Erythroblast (primary cell): ENCODE measurements around the gene RXFP1.

Source experiments
- GATA1 ChIP-seq: IDR thresholded peaks from 2 replicates; pipeline ENCODE4 v1.6.1; 2011; ENCODE audit warnings: low read depth, mild to moderate bottlenecking, control low read depth, low read length, moderate library complexity
- POLR2A ChIP-seq: IDR thresholded peaks from 2 replicates; pipeline ENCODE4 v1.6.1; 2011; ENCODE audit warnings: mild to moderate bottlenecking, low read length

DNA sequence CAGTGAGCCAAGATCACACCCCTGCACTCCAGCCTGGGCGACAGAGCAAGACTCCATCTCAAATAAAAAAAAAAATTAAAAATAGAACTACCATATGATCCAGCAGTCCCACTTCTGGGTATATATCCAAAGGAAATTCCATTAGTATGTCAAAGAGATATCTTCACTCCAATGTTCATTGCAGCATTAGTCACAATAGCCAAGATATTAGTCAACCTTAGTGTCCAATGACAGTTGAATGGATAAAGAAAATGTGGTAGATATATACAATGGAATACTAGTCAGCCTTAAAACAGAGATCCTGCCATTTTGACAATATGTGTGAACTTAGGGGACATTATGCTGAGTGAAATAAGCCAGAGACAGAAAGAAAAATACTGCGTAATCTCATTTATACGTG lies 100.6 kb downstream of the RXFP1 start:
- TF ChIP-seq POLR2A: no peak
- no peak for TF ChIP-seq GATA1
